GM19452 (cell line): ENCODE results near the gene SELPLG.
"Not testable (repeated sequence)": the region's sequence is repeated elsewhere in the genome, so short reads cannot be mapped to it uniquely, and the experiment has no call there.

Experiments used
- ATAC-seq: cut with Tn5 transposase; IDR thresholded peaks from one replicate; pipeline ENCODE4 v1.9.1; 2021; ENCODE audit not compliant: unreplicated experiment

The SELPLG gene

GRCh38 chr12:108656247-108656646 is 22.6 kb upstream of the SELPLG start:
- not testable (repeated sequence) for ATAC-seq

GRCh38 chr12:108655812-108656175 is 22.1 kb upstream of the SELPLG start:
- not testable (repeated sequence) for ATAC-seq

GRCh38 chr12:108654622-108655021 is 20.9 kb upstream of the SELPLG start:
- ATAC-seq, result not testable (repeated sequence)

- no peak for ATAC-seq
These were observed 20.2 kb upstream of the SELPLG start for GRCh38 chr12:108653922-108654321.

- ATAC-seq, result no peak
These were observed 19.4 kb upstream of the SELPLG start for GRCh38 chr12:108653082-108653516.

GRCh38 chr12:108650083-108650482 is 16.4 kb upstream of the SELPLG start:
- ATAC-seq, result no peak

- no peak for ATAC-seq
These were observed 16.0 kb upstream of the SELPLG start for GRCh38 chr12:108649669-108650068.

GRCh38 chr12:108649126-108649525 is 15.4 kb upstream of the SELPLG start:
- no peak for ATAC-seq

GRCh38 chr12:108648371-108648770 is 14.7 kb upstream of the SELPLG start:
- ATAC-seq, result no peak

- no peak for ATAC-seq
These were observed 14.0 kb upstream of the SELPLG start for GRCh38 chr12:108647585-108648287.

- no peak for ATAC-seq
These were observed 13.2 kb upstream of the SELPLG start for GRCh38 chr12:108646600-108647579.

- ATAC-seq, result no peak
These were observed 12.2 kb upstream of the SELPLG start for GRCh38 chr12:108645686-108646599.

- no peak for ATAC-seq
These were observed 11.1 kb upstream of the SELPLG start for GRCh38 chr12:108644811-108645120.

GRCh38 chr12:108643941-108644810 is 10.5 kb upstream of the SELPLG start:
- no peak for ATAC-seq

GRCh38 chr12:108642899-108643654 is 9.4 kb upstream of the SELPLG start:
- no peak for ATAC-seq

GRCh38 chr12:108642269-108642870 is 8.7 kb upstream of the SELPLG start:
- ATAC-seq, result no peak

GRCh38 chr12:108641446-108642268 is 8.0 kb upstream of the SELPLG start:
- ATAC-seq, result no peak

- no peak for ATAC-seq
These were observed 7.2 kb upstream of the SELPLG start for GRCh38 chr12:108640802-108641445.
